Prostate gland (tissue), 2 donors: ENCODE data around the gene GAS1. TPM values are rescaled to one million over a fixed set of nuclear protein-coding genes. Genes with fewer than 3 reads are reported as not detected.

ENCODE experiments used
- DNase-seq: peaks from one replicate; pipeline ENCODE4 v3.0.0-alpha.2; 2019; ENCODE audit warnings: low spot score
- H3K27ac ChIP-seq, 2 donors: fragments of 200-600 bp; sonication (generic); 2 replicates each; pipeline ENCODE4 v1.5.1; 2017 to 2019
- H3K27me3 ChIP-seq: fragments of 200-600 bp; sonication (generic); replicated peaks from 2 replicates; pipeline ENCODE4 v1.5.1; 2019; ENCODE audit not compliant: insufficient read depth
- H3K36me3 ChIP-seq, 2 donors: fragments of 200-600 bp; sonication (generic); 1 replicate in 1 of 2; 2 replicates in 1 of 2; pipeline versions ENCODE4 v1.5.1 to v1.8.1; 2017 to 2019
- H3K4me1 ChIP-seq: fragments of 200-600 bp; sonication (generic); replicated peaks from 2 replicates; pipeline ENCODE4 v1.5.1; 2019
- H3K4me3 ChIP-seq, 2 donors: fragments of 200-600 bp; sonication (generic); 2 replicates each; pipeline ENCODE4 v1.5.1; 2017 to 2019
- H3K9me3 ChIP-seq: fragments of 200-600 bp; sonication (generic); 2 replicates; pipeline ENCODE4 v1.5.1; 2017
- CTCF ChIP-seq, 4 experiments: fragments of 200-600 bp in 2 of 4; fragments of 450-650 bp in 2 of 4; sonication (generic) in 2 of 4; IDR thresholded peaks; 1 replicate in 3 of 4; 2 replicates in 1 of 4; pipeline ENCODE4 v1.5.1; 2016 to 2019; ENCODE audit warnings: antibody characterized with exemption in 4 of 4, mild to moderate bottlenecking in 2 of 4, moderate library complexity in 2 of 4
- POLR2A ChIP-seq: fragments of 450-650 bp; IDR thresholded peaks from one replicate; pipeline ENCODE4 v1.6.1; 2016; ENCODE audit warnings: antibody characterized with exemption, mild to moderate bottlenecking
- POLR2AphosphoS5 ChIP-seq: sonication (generic); formaldehyde crosslinking; IDR thresholded peaks from one replicate; pipeline ENCODE4 v1.6.1; 2017; ENCODE audit warnings: antibody characterized with exemption
- WGBS: methylation state at CpG from one replicate; pipeline ENCODE4 v1.1.5; 2018; 5-methylcytosine and 5-hydroxymethylcytosine counted together
- intact Hi-C: fragments of 100-400 bp; cut with DNase I; formaldehyde crosslinking; loops from one replicate; pipeline ENCODE4 v1.14.2; 2022
- total RNA-seq, 2 donors: library from RNA; depleted of rRNA; stranded (reverse); fragments of >200 nt; gene quantifications; one replicate each; pipeline ENCODE4 v1.1.0, GENCODE V29; 2016

Gene GAS1
- total RNA-seq, 2 donors from 2014 or later, result 41.9 to 82.1 TPM

- H3K36me3 ChIP-seq, result no peaks in the 10 kb centered on the region
- TF ChIP-seq POLR2AphosphoS5 (no peak), CTCF (IDR thresholded peaks at IDR 0.05) (no peak), POLR2A (no peak)
- DNase-seq, result no peak
- H3K4me3 ChIP-seq, result no peak overlapping the region
- WGBS, result 17% methylated on average over 19 of the region's 19 CpGs
- intact Hi-C loops, result no loop called here
- H3K27ac ChIP-seq, result no peak overlapping the region
- no peaks in the 10 kb centered on the region for H3K27me3 ChIP-seq
- H3K4me1 ChIP-seq, result no peaks in the 10 kb centered on the region
- no peaks in the 10 kb centered on the region for H3K9me3 ChIP-seq
Observed at GRCh38 chr9:86902991-86903733, 44.1 kb downstream of the GAS1 start.

GRCh38 chr9:86902586-86902985, 44.7 kb downstream of the GAS1 start:
- H3K4me1 ChIP-seq, result no peaks in the 10 kb centered on the region
- H3K27ac ChIP-seq, result no peak overlapping the region
- 36% methylated on average over 21 of the region's 21 CpGs for WGBS
- H3K36me3 ChIP-seq, result no peaks in the 10 kb centered on the region
- DNase-seq, result no peak
- no peaks in the 10 kb centered on the region for H3K27me3 ChIP-seq
- H3K9me3 ChIP-seq, result no peaks in the 10 kb centered on the region
- no peak for TF ChIP-seq POLR2A
- no peak for TF ChIP-seq CTCF (IDR thresholded peaks at IDR 0.05)
- no peak overlapping the region for H3K4me3 ChIP-seq
- intact Hi-C loops, result no loop called here

- intact Hi-C loops, result no loop called here
- no peak overlapping the region for H3K4me3 ChIP-seq
- WGBS, result 72% methylated on average over 8 of the region's 8 CpGs
- TF ChIP-seq POLR2AphosphoS5, result no peak
- no peak for TF ChIP-seq CTCF (IDR thresholded peaks at IDR 0.05)
- TF ChIP-seq POLR2A, result no peak
- H3K27ac ChIP-seq, result no peak overlapping the region
- H3K27me3 ChIP-seq, result no peaks in the 10 kb centered on the region
- H3K9me3 ChIP-seq, result no peaks in the 10 kb centered on the region
- H3K36me3 ChIP-seq, result no peaks in the 10 kb centered on the region
- no peak for DNase-seq
- H3K4me1 ChIP-seq, result no peaks in the 10 kb centered on the region
Observed at GRCh38 chr9:86902176-86902575, 45.1 kb downstream of the GAS1 start.

- no peak for DNase-seq
- TF ChIP-seq POLR2AphosphoS5 (no peak), POLR2A (no peak), CTCF (IDR thresholded peaks at IDR 0.05) (no peak)
- Histone ChIP-seq H3K4me1 (no peaks in the 10 kb centered on the region), H3K27me3 (no peaks in the 10 kb centered on the region), H3K9me3 (no peaks in the 10 kb centered on the region), H3K4me3 (no peak overlapping the region), H3K27ac (no peak overlapping the region), H3K36me3 (no peaks in the 10 kb centered on the region)
- 90% methylated on average over 3 of the region's 3 CpGs for WGBS
- intact Hi-C loops, result no loop called here
Observed at GRCh38 chr9:86901511-86901910, 45.8 kb downstream of the GAS1 start.
